PFSK-1 (cell line): ENCODE data around the gene TIMM17B.

Source experiments
- POLR2AphosphoS5 ChIP-seq: IDR thresholded peaks from 2 replicates; pipeline ENCODE4 v1.6.1; 2012; ENCODE audit warnings: low read depth, mild to moderate bottlenecking, control low read depth, low read length, moderate library complexity
- REST ChIP-seq, 2 experiments: IDR thresholded peaks; 2 replicates each; pipeline versions ENCODE4 v1.6.1 to v1.8.0; 2011 to 2012; ENCODE audit warnings: low read depth in 2 of 2, low read length in 2 of 2, control low read depth in 1 of 2, inconsistent platforms in 1 of 2, mild to moderate bottlenecking in 1 of 2, moderate library complexity in 1 of 2; ENCODE audit not compliant: insufficient read depth in 1 of 2
- SIN3A ChIP-seq: IDR thresholded peaks from 2 replicates; pipeline ENCODE4 v1.6.1; 2012; ENCODE audit warnings: mild to moderate bottlenecking, low read length, moderate library complexity, borderline replicate concordance; ENCODE audit not compliant: insufficient read depth
- TAF1 ChIP-seq: IDR thresholded peaks from 2 replicates; pipeline ENCODE4 v1.6.1; 2012; ENCODE audit warnings: low read length, control low read depth, borderline replicate concordance; ENCODE audit not compliant: insufficient read depth

TIMM17B gene

GRCh38 chrX:48848847-48849246, 48.7 kb downstream of the TIMM17B start:
- TF ChIP-seq TAF1: no peak
- no peak for TF ChIP-seq REST (IDR thresholded peaks at IDR 0.05; ENCODE audit: insufficient read depth in 1 of 2, low read depth in 2 of 2, low read length in 2 of 2)
- no peak for TF ChIP-seq SIN3A
- no peak for TF ChIP-seq POLR2AphosphoS5
